LoVo (cell line): ENCODE data around the gene GSG1L.
"Not testable (repeated sequence)": the region's sequence is repeated elsewhere in the genome, so short reads cannot be mapped to it uniquely, and the experiment has no call there.

ENCODE experiments used
- DNase-seq: peaks from one replicate; pipeline ENCODE4 v3.0.0-alpha.2; 2016; ENCODE audit warnings: low spot score

The GSG1L gene

DNA sequence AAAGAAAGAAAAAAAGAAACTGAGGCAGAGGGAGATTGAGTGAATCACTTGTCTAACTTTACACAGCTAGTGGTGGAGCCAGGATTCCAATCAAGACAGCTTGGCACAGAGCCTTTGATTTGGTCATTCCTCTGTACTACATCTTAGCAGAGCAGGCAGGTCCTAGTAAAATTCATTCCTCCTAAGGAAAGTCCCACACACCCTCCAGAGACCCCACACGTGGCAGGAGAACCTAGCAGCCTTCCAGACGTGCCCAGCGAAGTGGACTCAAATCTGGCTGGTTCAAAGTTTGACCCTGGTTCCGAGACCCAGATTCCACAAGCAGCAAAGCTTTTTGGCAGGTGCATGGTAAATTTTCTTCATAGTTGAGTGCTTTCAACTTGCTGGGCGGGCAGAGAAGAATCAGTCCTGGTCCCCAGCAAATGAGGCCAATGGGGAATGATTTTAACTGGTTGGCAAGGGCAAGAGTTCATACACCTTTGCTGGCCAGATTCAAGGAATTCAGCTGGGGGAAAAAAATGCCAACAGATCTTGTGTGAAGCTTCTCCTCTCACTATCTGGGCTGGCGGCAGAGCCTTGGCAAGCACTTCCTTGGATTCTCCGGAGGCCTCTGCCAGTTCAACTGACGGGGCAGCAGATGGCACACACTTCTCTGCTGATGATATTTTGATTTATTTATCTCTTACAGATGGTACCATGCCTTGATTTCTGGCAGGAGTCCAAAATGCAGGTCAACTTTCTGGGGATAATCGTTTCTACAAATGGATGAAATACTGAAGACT is 82.4 kb downstream of the GSG1L start:
- no peak for DNase-seq

DNA sequence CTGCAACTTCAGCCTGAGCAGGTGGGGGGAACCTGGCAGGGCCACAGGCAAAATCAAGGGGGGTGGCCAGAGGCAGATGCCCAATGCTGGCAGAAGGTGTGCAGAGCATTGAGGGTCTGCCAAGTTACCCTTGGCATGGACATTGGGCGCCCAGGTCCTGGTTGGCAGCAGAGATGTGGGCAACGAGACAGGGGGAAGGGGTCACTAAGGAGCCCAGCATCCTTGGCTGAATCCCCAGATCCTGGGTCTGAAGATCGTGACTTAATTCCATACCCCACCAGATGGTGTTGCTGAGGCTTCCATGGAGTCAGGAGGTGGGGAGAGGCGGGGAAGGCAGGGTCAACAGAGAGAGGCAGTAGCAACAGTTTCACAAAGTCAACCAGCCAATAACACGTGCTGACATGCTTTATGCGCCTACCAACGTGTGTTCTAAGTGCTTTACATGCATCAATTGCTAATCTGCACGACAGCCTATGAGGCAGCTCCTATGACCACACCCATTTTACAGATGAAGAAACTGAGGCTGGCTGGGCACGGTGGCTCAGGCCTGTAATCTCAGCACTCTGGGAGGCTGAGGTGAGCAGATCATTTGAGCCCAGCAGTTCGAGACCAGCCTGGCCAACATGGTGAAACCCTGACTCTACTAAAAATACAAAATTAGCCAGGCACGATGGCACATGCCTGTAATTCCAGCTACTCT is 83.3 kb downstream of the GSG1L start:
- DNase-seq = no peak

DNA sequence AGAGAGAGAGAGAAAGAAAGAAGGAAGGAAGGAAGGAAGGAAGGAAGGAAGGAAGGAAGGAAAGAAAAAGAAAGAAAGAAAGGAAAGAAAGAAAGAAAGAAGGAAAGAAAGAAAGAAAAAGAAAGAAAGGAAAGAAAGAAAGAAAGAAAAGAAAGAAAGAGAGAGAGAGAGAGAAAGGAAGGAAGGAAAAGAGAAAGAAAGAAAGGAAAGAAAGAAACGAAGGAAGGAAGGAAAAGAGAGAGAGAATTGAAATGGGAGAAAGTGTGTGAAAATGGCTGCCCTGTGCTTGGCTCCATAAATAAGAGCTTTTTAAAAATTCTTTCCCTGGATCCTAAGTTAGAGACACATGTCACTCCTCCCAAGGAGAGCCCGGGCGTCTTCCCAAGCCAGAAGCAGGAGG is 83.8 kb downstream of the GSG1L start:
- DNase-seq = not testable (repeated sequence)

DNA sequence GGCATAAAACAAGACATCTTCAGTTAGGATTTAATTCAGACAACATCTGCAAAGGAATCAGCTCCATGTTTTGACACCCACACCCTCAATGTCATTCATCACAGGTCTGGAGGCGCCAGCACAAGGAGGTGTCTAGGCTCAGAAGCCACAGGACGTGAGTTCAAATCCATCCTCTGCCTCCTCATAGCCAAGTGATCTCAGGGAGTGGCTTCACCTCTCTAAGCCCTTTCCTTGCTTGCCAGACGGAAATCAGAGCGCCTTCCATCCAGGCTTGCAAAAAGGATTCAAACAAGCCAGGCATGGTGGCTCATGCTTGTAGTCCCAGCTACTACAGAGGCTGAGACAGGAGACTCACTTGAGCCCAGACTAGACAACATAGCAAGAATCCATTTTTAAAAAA is 84.6 kb downstream of the GSG1L start:
- no peak for DNase-seq

DNA sequence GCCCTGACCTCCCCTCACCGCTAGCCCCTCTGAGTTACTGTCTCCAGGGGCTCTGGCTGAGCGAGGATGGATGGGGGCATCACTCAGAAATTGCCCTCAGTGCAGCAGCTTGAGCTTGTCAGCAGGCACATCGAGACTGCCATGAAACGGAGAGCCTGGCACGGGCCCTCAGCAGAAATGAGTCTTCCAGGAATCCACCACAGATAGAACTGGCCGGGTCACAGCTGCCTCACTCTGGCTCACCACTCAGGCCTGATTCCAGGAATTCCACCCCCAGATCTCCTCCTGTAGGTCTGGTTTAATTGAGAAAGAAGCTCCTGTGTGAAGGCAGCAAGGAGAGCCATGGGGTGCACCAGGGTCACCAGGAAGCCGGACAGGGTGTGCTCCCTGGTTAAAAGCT is 85.5 kb downstream of the GSG1L start:
- no peak for DNase-seq

DNA sequence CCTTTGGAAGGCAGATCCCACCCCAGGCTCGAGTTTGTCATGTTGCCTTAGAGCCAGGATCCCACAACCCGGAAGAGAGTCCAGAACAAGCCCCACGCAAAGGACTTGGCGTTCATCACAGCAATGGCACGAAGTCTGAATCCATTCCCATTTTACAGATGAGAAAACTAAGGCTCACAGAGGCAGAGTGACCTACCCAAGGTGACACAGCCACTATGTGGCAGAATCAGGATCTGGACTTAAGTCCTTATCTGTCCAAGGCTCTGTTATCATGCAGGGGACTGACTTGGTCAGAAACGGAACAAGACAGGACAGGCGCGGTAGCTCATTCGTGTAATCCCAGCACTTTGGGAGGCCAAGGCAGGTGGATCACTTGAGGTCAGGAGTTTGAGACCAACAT is 86.5 kb downstream of the GSG1L start:
- no peak for DNase-seq

DNA sequence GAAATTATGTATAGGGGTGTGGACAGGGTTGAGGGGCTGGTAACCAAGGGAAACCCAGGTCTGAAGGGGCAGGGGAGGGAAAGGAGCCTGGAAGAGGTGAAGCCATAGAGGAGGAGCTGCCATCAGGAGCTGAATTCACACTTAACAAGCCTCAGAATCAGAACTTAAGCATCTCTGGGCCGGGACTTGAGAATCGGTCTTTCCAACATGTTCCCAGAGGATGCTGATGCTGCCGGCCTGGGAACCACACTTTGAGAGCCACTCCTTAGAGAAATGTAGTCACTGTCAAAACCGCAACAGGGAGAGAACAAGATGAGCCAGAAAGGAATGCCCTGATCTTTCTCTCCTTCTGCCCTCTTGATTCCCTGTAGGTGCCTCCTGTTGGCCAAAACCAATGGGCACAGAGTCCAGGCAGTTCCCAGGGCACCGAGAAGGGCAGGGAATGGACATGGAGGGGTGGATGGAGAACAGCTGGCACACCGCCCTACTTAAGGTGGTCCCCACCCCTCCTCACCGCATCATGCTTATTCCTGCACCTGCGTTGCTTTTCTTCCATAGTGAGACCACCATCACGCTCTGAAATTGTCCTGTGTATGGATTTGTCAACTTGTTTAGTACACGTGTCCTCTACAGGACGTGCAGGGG is 88.5 kb downstream of the GSG1L start:
- no peak for DNase-seq

DNA sequence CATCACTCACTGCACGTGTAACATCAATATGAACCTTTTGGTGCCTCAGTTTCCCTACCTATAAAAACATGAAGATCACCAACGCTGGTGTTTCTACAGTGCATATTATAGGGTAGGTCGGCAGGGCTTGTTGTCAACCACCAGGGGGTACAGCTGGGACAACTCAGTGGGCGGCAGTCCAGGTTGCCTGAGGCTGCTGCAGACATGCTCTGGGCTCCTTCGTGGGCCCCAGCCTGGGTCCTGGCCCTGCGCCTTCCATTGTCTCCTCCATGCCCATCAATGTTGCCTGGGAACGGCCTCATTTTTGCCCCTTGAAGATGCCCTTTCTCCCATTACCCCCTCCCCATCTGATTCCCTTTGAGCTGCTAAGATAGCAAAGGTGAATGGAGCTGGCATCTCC is 89.8 kb downstream of the GSG1L start:
- DNase-seq = no peak

DNA sequence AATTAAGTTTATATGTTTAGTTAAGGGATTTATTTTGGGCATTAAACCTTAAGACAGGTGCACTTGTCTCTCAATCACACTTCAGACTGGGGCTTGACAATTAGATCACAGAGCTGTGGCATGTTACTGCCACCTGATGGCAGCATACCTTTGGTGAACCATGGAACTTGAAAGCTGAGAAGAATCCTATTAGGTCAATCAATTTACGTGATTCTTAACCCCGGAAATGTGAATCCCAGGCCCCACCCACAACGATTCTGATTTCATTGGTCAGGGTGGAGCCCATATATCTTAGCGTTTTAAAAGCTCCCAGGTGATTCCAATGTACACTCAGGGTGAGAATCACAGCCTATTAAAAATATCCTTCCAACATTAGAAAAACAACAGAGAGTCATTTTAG is 91.0 kb downstream of the GSG1L start:
- peak; percentile 53 for DNase-seq

DNA sequence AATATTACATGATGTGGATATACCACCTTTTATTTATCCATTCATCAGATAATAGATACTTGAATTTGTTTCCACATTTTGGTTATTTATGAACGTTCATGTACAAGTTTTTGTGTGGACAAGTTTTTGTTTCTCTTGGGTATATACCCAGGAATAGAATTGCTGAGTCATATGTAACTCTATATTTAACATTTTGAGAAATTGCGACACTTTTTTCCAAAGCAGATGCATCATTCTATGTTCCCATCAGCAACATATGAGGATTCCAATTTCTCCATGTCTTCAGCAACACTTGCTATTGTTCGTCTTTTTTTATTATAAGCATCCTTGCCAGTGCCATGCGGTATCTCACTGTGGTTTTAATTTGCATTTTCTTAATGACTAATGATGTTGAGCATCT is 93.9 kb downstream of the GSG1L start:
- no peak for DNase-seq

DNA sequence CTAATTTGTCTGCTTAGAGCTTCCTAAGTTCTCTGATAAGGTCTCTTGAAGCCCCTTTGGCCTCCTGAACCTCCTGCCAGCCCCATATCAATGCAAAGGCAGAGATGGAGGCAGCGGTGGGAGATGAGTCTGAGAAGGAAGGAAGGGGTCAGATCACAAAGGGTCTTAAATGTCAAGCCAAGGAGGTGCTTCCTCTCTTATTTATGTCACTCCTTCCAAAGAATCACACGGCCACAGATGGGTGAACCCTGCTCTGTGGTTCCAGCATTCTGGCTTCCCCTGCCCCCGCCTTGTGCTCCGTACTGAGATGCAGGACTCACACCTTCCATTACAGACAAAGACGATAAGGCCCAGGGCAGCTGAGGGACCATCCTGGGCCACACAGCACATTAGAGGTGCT is 96.3 kb downstream of the GSG1L start:
- DNase-seq = no peak

DNA sequence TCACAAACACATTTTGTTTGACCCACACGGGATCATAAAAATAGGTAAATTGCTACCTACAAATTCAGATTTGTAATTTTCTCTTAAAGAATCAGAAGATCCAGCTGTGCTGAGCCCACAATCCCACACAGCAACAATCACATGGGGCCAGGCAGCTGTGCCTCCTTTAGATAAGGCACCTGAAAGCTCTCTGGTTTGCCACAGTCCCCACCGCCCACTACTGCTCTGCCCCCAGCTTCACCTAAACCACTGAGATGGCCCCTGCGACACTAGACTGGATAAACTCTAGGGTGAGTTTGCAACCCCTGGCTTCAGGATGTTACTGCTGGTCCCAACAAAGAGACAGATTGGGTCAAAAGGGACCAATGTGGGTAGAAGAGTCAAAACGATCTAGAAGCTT is 96.8 kb downstream of the GSG1L start:
- no peak for DNase-seq

DNA sequence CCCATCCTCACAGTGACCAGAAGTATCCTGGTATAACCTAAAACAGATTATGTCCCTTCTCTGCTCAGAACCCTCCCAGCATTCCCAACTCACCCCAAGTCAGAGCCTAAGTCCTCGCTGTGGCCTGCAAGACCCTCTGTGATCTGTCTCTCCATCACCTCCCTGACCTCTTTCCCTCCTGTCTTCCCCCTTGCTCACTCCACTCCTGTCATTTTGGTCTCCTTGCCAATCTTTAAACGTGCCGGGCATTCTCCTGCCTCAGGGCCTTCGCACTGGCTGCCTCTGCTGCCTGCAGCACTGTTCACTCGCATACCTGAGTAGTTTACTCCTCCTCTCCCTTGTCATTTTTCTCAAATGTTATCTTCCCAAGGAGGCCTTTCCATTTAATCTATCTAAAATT is 97.7 kb downstream of the GSG1L start:
- DNase-seq = no peak

DNA sequence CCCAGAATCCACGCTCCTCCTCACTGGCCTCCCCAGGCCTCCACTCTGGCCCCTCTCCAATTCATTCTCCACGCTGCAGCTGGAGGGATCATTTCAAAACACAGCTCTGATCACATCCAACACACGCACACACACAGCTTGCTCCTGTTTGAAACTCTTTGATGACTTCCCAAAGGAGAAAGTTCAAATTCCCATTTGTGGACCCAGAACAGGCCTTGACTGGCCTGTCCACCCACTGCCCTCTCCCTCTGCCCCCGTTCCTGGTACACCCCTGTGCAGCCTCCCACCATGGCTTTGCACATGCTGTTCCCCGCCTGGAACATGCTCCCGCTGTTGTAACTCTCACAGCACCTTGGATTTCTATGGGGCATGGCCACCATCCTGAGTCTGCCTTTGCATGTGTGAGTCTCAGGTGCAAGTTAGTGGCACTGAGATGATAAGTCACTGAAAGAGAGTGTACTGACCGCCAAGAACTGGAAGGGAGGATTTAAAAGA is 100.0 kb downstream of the GSG1L start:
- no peak for DNase-seq

DNA sequence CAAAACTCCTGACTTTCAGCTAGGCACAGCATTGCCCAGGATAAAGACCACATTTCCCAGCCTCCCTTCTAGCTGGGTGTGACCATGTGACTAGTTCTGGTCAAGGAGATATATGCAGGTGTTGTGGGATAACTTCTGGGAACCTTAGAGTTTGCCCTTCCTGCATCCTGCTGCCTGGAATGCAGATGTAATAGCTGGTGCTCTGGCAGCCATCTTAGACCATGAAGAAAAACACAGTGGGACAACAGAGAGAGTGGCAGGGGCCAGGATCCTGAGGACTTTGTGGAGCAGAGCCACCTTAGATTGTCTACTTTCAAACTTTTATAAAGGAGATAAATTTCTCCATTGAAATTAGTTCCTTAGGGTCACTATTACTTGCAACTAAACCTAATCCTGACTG is 101.3 kb downstream of the GSG1L start:
- DNase-seq = no peak

DNA sequence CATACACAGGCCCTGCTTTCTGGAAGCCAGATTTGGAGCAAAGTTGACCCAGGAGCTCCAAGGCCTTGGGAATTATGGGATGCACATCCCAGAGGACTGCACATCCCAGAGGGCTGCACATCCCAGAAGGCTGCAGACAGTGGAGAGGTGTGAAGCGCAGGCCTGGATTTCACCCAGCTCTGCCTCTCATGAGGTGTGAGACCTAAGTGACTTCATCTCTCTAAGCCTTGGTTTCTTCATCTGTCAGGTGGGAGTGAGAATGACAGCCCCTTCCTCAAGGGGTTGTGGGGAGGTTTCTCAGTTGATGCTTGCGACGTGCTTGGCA is 102.3 kb downstream of the GSG1L start:
- no peak for DNase-seq

DNA sequence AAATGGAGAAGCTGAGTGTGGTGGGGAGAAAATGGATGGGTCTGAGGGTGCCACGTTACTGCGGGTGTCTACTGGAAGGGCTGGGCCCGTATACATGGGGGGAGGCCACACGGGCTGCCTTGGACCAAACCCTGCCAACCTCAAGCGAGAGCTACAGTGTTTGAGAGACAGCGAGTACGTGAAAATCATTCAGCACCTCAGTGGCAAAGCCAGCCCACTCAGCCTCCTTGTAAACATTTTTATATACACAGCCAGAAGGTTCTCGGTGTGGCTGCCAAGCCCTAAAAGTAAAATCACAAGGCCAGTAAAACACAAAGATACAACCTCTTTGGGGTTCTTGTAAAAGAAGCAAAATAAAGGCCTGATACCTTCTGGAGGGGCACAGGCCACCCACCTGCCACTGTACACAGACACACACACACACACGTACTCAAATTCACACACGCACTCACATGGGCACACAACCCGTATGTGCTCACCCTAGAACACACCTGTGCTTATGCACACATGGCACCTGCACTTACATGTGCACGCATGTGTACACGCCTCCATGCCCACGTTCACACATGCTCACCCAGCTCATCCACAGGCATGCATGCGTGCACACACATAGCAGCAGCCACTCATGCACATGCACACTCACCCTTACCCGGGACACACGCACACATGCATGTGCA is 102.8 kb downstream of the GSG1L start:
- no peak for DNase-seq

DNA sequence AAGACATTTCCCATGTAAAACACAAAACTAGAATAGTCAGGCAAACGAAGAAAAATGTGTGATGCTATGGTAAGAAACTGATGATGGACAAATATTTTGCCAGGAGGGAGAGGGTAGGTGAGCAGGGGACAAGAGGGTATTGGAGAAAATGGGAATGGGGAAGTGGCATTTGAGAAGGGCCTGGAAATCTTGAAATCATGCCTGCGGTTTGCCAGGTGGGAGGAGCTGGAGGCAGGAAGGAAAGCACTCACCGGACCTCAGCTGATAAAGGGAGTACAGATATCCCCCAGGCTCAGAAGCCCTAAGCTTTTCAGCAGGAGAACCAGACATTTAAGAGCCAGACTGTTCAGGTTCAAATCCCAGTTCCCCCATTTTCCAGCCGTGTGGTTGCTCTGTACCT is 103.6 kb downstream of the GSG1L start:
- no peak for DNase-seq

DNA sequence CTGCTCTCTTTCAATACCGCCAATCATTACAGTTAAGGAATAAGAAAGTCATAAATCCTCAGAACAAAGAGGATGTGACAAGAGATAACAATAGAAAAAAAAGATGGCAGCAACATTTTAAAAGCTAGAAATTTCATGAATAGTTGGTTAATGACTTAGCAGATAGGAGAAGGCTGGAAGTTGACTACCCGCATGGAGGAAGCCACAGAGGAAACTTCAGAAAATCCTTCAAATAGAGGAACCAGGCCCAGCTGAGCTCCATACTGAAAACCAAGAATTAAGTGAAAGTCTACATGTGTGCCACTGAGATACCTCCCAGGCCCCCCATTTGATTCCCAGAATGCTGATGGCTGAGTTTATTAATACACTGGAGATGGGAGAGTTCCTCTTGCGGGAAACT is 109.3 kb downstream of the GSG1L start:
- no peak for DNase-seq

DNA sequence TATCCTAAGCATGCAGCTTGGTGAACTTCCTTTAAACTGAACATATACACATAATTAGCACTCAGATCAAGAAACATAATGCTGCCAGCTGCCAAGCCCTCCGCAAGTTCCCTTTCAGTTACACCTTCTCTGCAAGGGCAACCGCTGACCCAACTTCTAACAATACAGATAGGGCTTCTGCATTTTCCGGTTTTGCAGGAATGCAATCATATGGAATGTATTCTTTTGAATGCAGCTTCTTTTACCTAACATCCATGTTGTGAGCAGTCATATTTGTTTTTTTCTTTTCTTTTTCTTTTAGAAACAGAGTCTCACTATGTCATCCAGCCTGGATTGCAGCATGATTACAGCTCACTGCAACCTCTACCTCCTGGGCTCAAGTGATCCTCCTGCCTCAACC is 110.7 kb downstream of the GSG1L start:
- DNase-seq = no peak

DNA sequence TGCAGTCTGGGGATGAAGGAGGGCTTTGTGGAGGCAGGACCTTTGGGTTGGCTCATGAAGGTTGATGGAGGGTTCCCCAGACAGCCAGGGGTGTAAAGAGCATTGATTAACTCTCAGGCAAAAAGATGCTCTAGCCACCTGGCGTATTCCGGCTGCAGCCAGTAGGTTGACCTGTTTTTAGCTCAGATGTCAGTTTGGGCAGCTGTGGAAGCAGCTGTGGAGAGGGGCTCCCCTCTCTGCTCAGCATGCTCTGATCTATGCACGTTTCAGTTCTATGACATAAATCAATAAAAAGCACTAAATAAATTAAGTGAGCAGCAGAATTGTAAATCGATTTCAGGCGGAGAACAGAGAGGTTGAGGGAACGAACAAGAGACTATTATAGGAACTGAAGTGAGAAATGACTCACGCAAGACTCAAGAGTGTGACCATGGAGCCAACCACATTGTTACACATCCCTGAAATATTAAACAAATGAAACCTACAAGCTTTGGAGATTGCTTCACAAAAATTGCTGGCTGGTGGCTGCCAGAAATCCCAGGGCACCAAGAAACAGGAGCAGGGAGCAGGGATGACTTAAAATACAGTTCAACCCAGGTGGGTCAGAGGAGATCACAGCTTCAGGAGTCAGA is 111.9 kb downstream of the GSG1L start:
- no peak for DNase-seq

DNA sequence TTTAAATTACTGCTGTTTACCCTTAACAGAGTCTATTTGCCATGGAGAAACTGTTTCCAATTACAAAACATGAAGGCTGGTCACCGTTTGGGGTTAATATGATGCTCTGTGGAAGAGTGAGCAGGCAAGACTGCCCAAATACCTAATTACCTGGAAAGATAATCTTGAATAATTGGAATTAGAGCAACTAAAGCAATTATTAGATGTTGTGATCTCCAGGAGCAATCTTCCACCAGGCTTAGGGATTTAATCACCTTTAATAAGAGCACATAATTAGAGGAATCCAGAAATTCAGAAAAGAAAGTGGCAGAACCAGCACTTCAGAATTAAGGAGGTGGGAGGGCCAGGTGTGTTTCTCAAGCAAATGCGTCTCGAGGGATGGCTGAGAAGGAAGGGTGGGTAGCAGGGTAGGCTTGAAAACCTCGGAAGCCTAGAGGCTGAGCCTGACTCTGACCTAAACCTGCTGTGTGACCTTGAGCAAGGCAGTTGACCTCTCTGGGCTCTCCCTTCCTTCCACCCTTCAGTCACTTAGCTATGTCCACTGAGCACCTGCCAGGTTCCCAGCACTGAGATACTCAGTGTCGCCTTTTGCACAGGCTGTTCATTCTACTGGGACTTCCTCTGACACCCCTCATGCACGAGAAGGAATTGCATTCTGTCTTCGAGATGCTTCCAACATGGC is 113.2 kb downstream of the GSG1L start:
- no peak for DNase-seq
